ENCODE measurements around the gene SMARCAL1. TPM values are rescaled to one million over a fixed set of nuclear protein-coding genes. Genes with fewer than 3 reads are reported as not detected.

SMARCAL1 gene
- total and polyA plus RNA-seq, 2 experiments from 2014 or later: 18.8 to 19.9 TPM

- Histone ChIP-seq H3K27me3 (no peaks in the 10 kb centered on the region), H3K4me2 (no peak overlapping the region)
- no peak for TF ChIP-seq EZH2phosphoT487 (IDR thresholded peaks at IDR 0.05; ENCODE audit: low read depth, severe bottlenecking, unreplicated experiment)
Observed at GRCh38 chr2:216389570-216389969, 22.7 kb upstream of the SMARCAL1 start.

GRCh38 chr2:216391401-216391800 lies 20.9 kb upstream of the SMARCAL1 start:
- Histone ChIP-seq H3K27me3 (no peaks in the 10 kb centered on the region), H3K4me1 (ENCODE audit: insufficient read depth) (no peaks in the 10 kb centered on the region), H3K9me3 (ENCODE audit: low read depth) (no peaks in the 10 kb centered on the region), H3K27ac (no peak overlapping the region), H3K36me3 (replicated peaks; ENCODE audit: insufficient read depth, low read depth) (no peaks in the 10 kb centered on the region), H3K9me2 (replicated peaks; ENCODE audit: insufficient read depth) (no peaks in the 10 kb centered on the region), H4K20me1 (ENCODE audit: insufficient read depth, poor library complexity, severe bottlenecking) (no peaks in the 10 kb centered on the region), H3K4me2 (no peak overlapping the region), H3K4me3 (no peak overlapping the region), H3K79me2 (no peaks in the 10 kb centered on the region), H2AFZ (no peak overlapping the region)
- WGBS (ENCODE audit: low lambda C conversion rate, missing lambda C conversion rate): 72% methylated on average over 6 of the region's 6 CpGs
- TF ChIP-seq CTCF (IDR thresholded peaks at IDR 0.05; ENCODE audit: poor library complexity): no peak
- no peak for TF ChIP-seq EZH2phosphoT487 (IDR thresholded peaks at IDR 0.05; ENCODE audit: low read depth, severe bottlenecking, unreplicated experiment)
- TF ChIP-seq EZH2 (IDR thresholded peaks at IDR 0.05; ENCODE audit: borderline replicate concordance): no peak
- no peak for DNase-seq (ENCODE audit: low spot score)

More at GRCh38 chr2:216389570-216389969, 22.7 kb upstream of the SMARCAL1 start:
- no peak for DNase-seq (ENCODE audit: low spot score)
- WGBS (ENCODE audit: low lambda C conversion rate, missing lambda C conversion rate): 87% methylated on average over 1 of the region's 1 CpG
- H3K79me2 ChIP-seq: no peaks in the 10 kb centered on the region
- H4K20me1 ChIP-seq (ENCODE audit: insufficient read depth, poor library complexity, severe bottlenecking): no peaks in the 10 kb centered on the region
- H3K27ac ChIP-seq: no peak overlapping the region
- H2AFZ ChIP-seq: no peak overlapping the region
- no peaks in the 10 kb centered on the region for H3K4me1 ChIP-seq (ENCODE audit: insufficient read depth)
- no peak overlapping the region for H3K4me3 ChIP-seq
- H3K36me3 ChIP-seq (replicated peaks; ENCODE audit: insufficient read depth, low read depth): no peaks in the 10 kb centered on the region
- H3K9me2 ChIP-seq (replicated peaks; ENCODE audit: insufficient read depth): no peaks in the 10 kb centered on the region
- H3K9me3 ChIP-seq (ENCODE audit: low read depth): no peaks in the 10 kb centered on the region

- H3K4me3 ChIP-seq: no peak overlapping the region
- H3K36me3 ChIP-seq (replicated peaks; ENCODE audit: insufficient read depth, low read depth): no peaks in the 10 kb centered on the region
- H3K9me2 ChIP-seq (replicated peaks; ENCODE audit: insufficient read depth): no peaks in the 10 kb centered on the region
- 78% methylated on average over 6 of the region's 6 CpGs for WGBS (ENCODE audit: low lambda C conversion rate, missing lambda C conversion rate)
- no peaks in the 10 kb centered on the region for H3K27me3 ChIP-seq
- H2AFZ ChIP-seq: no peak overlapping the region
- no peak for TF ChIP-seq EZH2phosphoT487 (IDR thresholded peaks at IDR 0.05; ENCODE audit: low read depth, severe bottlenecking, unreplicated experiment)
- no peak for TF ChIP-seq EZH2 (IDR thresholded peaks at IDR 0.05; ENCODE audit: borderline replicate concordance)
- TF ChIP-seq CTCF (IDR thresholded peaks at IDR 0.05; ENCODE audit: poor library complexity): no peak
- DNase-seq (ENCODE audit: low spot score): no peak
- no peaks in the 10 kb centered on the region for H4K20me1 ChIP-seq (ENCODE audit: insufficient read depth, poor library complexity, severe bottlenecking)
- no peak overlapping the region for H3K4me2 ChIP-seq
- H3K4me1 ChIP-seq (ENCODE audit: insufficient read depth): no peaks in the 10 kb centered on the region
- no peaks in the 10 kb centered on the region for H3K79me2 ChIP-seq
- no peaks in the 10 kb centered on the region for H3K9me3 ChIP-seq (ENCODE audit: low read depth)
- H3K27ac ChIP-seq: no peak overlapping the region
Observed at GRCh38 chr2:216392018-216392562, 20.2 kb upstream of the SMARCAL1 start.

GRCh38 chr2:216392945-216393840 lies 19.1 kb upstream of the SMARCAL1 start:
- Histone ChIP-seq H3K27me3 (no peaks in the 10 kb centered on the region), H3K4me3 (no peak overlapping the region), H2AFZ (no peak overlapping the region), H3K9me2 (replicated peaks; ENCODE audit: insufficient read depth) (no peaks in the 10 kb centered on the region), H3K27ac (no peak overlapping the region), H3K36me3 (replicated peaks; ENCODE audit: insufficient read depth, low read depth) (no peaks in the 10 kb centered on the region), H3K4me2 (no peak overlapping the region), H4K20me1 (ENCODE audit: insufficient read depth, poor library complexity, severe bottlenecking) (no peaks in the 10 kb centered on the region), H3K4me1 (ENCODE audit: insufficient read depth) (no peaks in the 10 kb centered on the region), H3K79me2 (no peaks in the 10 kb centered on the region), H3K9me3 (ENCODE audit: low read depth) (no peaks in the 10 kb centered on the region)
- 78% methylated on average over 12 of the region's 12 CpGs for WGBS (ENCODE audit: low lambda C conversion rate, missing lambda C conversion rate)
- TF ChIP-seq EZH2phosphoT487 (IDR thresholded peaks at IDR 0.05; ENCODE audit: low read depth, severe bottlenecking, unreplicated experiment) (no peak), CTCF (IDR thresholded peaks at IDR 0.05; ENCODE audit: poor library complexity) (no peak), EZH2 (IDR thresholded peaks at IDR 0.05; ENCODE audit: borderline replicate concordance) (no peak)
- no peak for DNase-seq (ENCODE audit: low spot score)

Data from hepatocyte (in vitro differentiated cells).